ENCODE measurements around the gene CACNA2D2. TPM values are rescaled to one million over a fixed set of nuclear protein-coding genes. Genes with fewer than 3 reads are reported as not detected.

The CACNA2D2 gene
- total RNA-seq, 4 donors from 2014 or later, result 0.31 to 1.7 (median 0.66) TPM

DNA sequence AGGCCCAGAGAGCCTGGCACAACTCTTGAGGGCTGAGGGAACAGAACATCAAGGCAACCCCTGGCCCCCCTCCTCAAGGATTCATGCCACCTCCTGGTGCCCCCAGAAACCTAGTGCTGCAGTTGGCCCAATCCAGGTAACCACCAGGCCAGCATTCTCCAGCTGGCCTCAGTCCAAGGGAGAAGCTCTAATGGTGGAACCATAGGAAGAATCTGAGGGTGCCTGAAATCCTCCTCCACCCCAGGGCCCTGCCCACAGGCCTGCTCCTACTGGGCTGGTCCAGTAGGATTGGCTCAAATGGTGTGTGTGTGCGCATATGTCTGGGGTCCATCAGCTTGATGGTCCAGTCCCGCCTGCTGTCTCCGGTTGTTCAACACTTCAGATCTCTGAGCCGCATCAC, 188.6 kb downstream of the CACNA2D2 start:
- TF ChIP-seq POLR2A (IDR thresholded peaks at IDR 0.05) (no peak), EP300 (IDR thresholded peaks at IDR 0.05) (no peak), CTCF (IDR thresholded peaks at IDR 0.05) (no peak), POLR2AphosphoS5 (IDR thresholded peaks at IDR 0.05) (no peak)
- H3K4me3 ChIP-seq, result no peak overlapping the region
- 96% methylated on average over 4 of the region's 4 CpGs; no CpG with 5 or more reads in 1 of the 2 donors for WGBS, 2 donors (ENCODE audit: low coverage in 1 of 2)
- H3K36me3 ChIP-seq, result peaks cover 0 to 53% of the 10 kb centered on the region in 2 donors
- peak; percentile 20 for ATAC-seq
- no peaks in the 10 kb centered on the region for H3K9me3 ChIP-seq
- H3K4me1 ChIP-seq, result peaks cover 0 to 35% (median 19%) of the 10 kb centered on the region in 3 donors
- H3K27me3 ChIP-seq, result no peaks in the 10 kb centered on the region
- peak overlapping the region in 2 of 4 donors; percentile 11 to 35 for H3K27ac ChIP-seq

DNA sequence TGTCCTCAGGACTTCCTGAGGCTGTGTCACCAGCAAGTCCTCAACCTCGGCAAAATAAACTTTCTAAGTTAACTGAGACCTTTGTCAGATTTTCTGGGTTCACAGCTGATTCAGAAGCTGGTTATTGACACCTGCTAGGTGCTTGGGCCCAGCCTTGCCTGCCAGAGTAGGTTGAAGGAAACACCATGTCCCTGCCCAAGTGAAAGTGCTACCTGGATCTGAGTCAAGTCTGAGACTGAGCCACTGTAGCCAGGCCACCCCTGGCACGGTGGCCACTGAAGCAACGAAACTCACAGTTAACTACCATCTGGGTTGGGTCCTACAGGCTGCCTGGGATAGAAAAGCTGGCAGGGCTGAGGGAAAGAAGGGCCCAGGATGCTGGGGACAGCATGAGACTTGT, 189.1 kb downstream of the CACNA2D2 start:
- H3K27me3 ChIP-seq, result no peaks in the 10 kb centered on the region
- no peak overlapping the region for H3K4me3 ChIP-seq
- ATAC-seq, result no peak
- H3K27ac ChIP-seq, result peak overlapping the region in 2 of 4 donors; percentile 11 to 35
- TF ChIP-seq CTCF (IDR thresholded peaks at IDR 0.05), result no peak
- TF ChIP-seq POLR2AphosphoS5 (IDR thresholded peaks at IDR 0.05), result no peak
- no peak for TF ChIP-seq EP300 (IDR thresholded peaks at IDR 0.05)
- no peak for TF ChIP-seq POLR2A (IDR thresholded peaks at IDR 0.05)
- no peaks in the 10 kb centered on the region for H3K9me3 ChIP-seq
- 83 to 88% methylated on average over 1 to 2 of the region's 3 CpGs for WGBS, 2 donors (ENCODE audit: low coverage in 1 of 2)
- H3K36me3 ChIP-seq, result peaks cover 0 to 53% of the 10 kb centered on the region in 2 donors
- H3K4me1 ChIP-seq, result peaks cover 0 to 31% (median 15%) of the 10 kb centered on the region in 3 donors

Small RNA genes within 50 kb of the gene (small RNA-seq; reads per million reads assigned to genes)
- 0 to 0.13 (median 0) reads per million in 4 donors for gene RNA5SP131

Other genes starting within 250 kb of the CACNA2D2 start
- 10 to 100 TPM; 29.1 to 54.9 (median 44.2) TPM for gene SEMA3B, start 234.5 kb downstream of the CACNA2D2 start, total RNA-seq
- gene LSMEM2, start 224.5 kb downstream of the CACNA2D2 start, total RNA-seq, result not detected
- gene IFRD2, start 211.2 kb downstream of the CACNA2D2 start, total RNA-seq, result 10 to 100 TPM; 37.3 to 85.4 (median 64.9) TPM
- gene HYAL3, start 204.2 kb downstream of the CACNA2D2 start, total RNA-seq, result 1 to 10 TPM; 2.4 to 8.8 (median 4.0) TPM
- gene NAA80, start 204.2 kb downstream of the CACNA2D2 start, total RNA-seq, result 10 to 100 TPM in 1 of 4 donors, 1 to 10 TPM in 3; 4.2 to 12.3 (median 7.9) TPM
- gene HYAL1, start 200.1 kb downstream of the CACNA2D2 start, total RNA-seq, result 10 to 100 TPM in 2 of 4 donors, 1 to 10 TPM in 2; 4.8 to 12.3 (median 7.9) TPM
- gene HYAL2, start 180.9 kb downstream of the CACNA2D2 start, total RNA-seq, result 10 to 100 TPM; 37.2 to 87.0 (median 74.8) TPM
- gene TUSC2, start 175.4 kb downstream of the CACNA2D2 start, total RNA-seq, result 10 to 100 TPM; 23.8 to 36.2 (median 31.3) TPM
- gene RASSF1, start 162.8 kb downstream of the CACNA2D2 start, total RNA-seq, result 10 to 100 TPM; 24.5 to 40.3 (median 26.9) TPM
- under 1 TPM in 1 of 4 donors, not detected in 3; 0.54 TPM for gene ZMYND10, start 157.9 kb downstream of the CACNA2D2 start, total RNA-seq
- 10 to 100 TPM; 14.0 to 26.6 (median 19.5) TPM for gene NPRL2, start 152.9 kb downstream of the CACNA2D2 start, total RNA-seq
- 10 to 100 TPM in 1 of 4 donors, 1 to 10 TPM in 3; 4.7 to 10.9 (median 9.0) TPM for gene CYB561D2, start 152.8 kb downstream of the CACNA2D2 start, total RNA-seq
- gene TMEM115, start 144.1 kb downstream of the CACNA2D2 start, total RNA-seq, result 10 to 100 TPM; 41.1 to 66.2 (median 55.7) TPM
- 10 to 100 TPM in 3 of 4 donors, 1 to 10 TPM in 1; 9.7 to 42.8 (median 25.3) TPM for gene C3orf18, start 64.1 kb upstream of the CACNA2D2 start, total RNA-seq
- 10 to 100 TPM in 3 of 4 donors, 1 to 10 TPM in 1; 6.4 to 11.7 (median 11.4) TPM for gene HEMK1, start 65.9 kb upstream of the CACNA2D2 start, total RNA-seq
- 1 to 10 TPM in 3 of 4 donors, under 1 TPM in 1; 0.99 to 9.3 (median 3.6) TPM for gene CISH, start 108.1 kb upstream of the CACNA2D2 start, total RNA-seq
- 10 to 100 TPM; 18.7 to 30.2 (median 22.4) TPM for gene MAPKAPK3, start 113.5 kb upstream of the CACNA2D2 start, total RNA-seq
- gene DOCK3, start 171.3 kb upstream of the CACNA2D2 start, total RNA-seq, result 10 to 100 TPM in 1 of 4 donors, 1 to 10 TPM in 3; 5.5 to 10.0 (median 8.7) TPM